NCI-H82 treated with DMSO at 0.1 percent for 48 hours (cell line): ENCODE measurements around the gene PLSCR2.
"Not testable (repeated sequence)": the region's sequence is repeated elsewhere in the genome, so short reads cannot be mapped to it uniquely, and the experiment has no call there.

Experiments used
- DNase-seq: peaks from one replicate; lab custom pipeline; 2025; ENCODE audit not compliant: unreplicated experiment; lab: John Stamatoyannopoulos, UW

The PLSCR2 gene

DNA sequence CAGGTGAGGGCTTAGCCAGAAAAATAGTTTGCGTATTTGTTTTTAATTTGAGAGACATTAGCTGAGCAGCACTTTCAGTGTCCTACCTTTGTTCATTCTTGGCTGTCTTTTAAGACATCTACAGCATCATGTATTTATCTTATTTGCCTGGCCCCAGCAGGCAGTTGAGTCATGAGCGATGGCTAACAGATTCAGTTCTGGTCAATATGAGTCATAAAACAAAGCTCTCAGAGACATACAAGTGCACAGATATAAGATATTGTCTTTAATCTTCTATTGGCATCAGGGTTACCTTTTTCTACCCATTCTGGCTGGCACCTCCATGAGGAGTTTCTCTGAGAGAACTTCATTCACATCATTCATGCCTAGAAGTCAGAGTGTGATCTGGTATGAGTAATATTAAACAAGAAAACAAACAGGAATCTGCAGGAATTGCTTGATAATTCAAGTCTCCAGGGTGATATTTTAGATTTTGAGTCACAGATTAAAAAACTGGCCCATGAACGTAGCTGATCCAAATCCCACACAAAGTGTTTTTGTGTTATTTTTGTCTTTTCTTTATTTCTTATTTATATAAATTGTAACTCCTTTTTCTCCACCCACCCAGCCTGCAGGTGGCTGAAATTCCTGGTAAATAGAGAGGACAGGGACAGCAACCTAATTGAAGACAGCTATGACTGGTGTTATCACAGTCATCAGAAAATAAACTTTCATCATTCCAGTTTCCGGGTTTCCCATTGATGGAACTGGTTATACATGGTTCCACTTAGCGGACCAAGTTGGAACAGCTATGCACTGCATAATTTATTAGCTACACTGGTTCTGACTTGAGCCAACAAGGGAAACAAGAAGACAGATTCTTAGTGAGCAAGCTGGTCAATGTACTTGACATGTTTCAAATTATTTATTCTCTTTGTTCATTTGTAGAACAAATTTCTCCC lies 47.3 kb downstream of the PLSCR2 start:
- no peak for DNase-seq

DNA sequence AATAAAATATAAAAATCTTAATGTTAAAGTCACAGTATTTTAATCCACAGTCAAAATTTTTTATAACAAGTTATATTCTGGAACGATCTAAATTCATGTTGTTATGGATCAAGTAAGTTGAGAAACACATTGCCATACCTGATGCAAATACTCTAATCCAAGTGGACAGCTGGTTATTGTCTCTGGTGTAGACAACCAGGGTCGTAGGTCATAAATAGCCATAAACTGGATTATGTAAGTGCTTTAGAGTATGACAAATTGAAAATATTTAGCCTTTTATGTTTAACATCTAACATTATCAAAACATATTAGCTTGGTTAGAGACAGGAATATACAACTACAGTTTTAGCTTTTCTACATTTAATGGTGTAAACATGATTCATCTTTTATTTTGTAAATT lies 53.0 kb downstream of the PLSCR2 start:
- DNase-seq, result no peak

DNA sequence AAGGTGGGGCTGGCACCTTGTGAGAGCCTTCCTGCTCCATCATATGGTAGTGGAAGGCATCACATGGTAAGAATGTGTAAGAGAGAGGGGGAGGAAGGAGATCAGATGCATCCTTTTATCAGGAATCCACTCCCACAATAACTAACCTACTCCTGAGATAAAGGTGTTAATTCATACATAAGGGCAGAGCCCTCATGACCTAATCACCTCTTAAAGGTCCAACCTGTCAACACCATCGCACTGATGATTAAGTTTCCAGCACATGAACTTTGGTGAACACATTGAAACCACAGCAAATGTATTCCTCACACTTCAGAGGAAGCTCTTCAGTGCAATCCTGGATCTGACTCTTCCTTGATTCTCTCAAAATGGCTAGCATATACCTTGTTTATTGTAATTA lies 55.4 kb downstream of the PLSCR2 start:
- no peak for DNase-seq

DNA sequence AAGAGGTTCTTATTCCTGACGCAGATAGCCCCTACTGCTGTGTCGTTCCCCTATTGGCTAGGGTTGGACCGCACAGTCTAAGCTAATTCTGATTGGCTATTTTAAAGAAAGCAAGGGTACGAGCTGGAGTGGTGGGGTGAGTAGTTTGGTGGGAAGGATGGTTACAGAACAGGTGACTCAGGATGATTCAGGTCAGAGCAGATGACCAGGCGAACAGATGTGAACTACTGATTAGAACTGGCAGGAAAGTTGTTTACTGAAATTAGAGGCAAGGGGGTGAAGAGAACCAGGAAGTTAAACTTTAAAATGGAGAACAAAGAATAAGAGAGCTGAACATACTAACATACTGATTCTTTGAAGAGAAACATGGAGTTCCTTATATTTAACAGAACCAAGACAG lies 56.6 kb downstream of the PLSCR2 start:
- not testable (repeated sequence) for DNase-seq

DNA sequence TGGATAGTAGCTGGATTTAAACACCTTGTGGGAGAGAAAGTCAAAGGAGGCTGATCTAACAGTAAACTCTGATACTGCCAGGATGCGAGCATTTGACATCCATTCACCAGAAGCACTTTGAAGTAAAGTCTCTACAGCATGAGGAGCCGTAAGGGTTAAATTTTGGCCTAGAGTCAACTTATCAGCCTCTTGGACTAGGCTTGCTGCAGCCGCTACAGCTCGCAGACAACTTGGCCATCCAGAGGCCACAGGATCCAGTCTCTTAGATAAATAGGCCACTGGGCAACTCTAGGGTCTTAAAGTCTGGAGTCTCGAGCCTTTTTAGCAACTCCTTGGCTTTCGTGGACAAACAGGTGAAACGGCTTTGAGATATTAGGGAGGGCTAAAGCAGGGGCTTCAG lies 61.4 kb downstream of the PLSCR2 start:
- DNase-seq, result no peak

DNA sequence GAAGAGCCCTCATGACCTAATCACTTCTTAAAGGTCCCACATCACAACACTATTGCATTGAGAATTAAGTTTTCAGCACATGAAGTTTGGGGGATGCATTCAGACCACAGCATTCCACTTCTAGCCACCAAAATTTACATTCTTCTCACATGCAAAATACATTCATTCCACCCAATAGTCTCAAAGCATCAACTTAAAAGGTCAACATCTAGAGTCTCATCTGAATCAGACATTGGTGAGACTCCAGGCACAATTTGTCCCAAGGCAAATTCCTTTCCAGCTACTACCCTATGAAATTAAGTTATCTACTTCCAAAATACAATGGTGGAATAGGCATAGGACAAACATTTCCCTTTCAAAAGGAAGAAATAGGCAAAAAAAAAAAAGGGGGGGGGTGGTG lies 64.9 kb downstream of the PLSCR2 start:
- no peak for DNase-seq

DNA sequence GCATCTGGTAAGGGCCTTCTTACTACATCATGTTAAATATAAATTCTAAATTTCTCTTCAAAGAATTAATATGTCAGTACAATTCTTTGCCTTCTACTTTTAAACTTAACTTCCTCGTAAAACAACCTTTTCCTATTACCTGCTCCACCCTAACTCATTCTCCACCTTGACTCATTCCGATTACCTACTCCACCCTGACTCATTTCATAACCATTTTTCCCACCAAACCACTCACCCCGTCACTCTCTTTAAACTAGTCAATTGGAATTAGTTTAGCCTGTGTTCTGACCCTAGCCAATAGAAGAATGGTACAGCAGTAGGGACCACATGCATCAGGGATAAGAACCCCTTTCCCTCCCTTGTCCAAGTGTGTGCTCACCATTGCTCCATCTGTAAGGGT lies 65.6 kb downstream of the PLSCR2 start:
- no peak for DNase-seq

DNA sequence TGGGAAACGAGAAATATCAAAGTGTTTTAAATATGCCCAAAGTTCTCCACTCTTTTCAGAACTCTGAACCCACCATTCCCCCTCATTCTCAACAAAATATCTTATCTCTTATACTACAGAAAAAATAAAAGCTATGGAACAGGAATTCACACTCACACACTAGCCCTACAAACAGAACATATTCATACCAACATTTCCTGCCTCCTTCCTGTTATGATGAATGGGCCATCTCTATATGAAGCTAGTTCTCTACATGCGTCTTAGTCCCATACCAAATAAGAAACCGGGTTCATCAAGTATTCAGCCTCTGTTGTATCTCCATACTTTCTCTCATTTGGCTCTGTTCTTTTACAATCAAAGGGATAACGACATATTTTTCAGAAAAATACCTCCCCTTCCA lies 72.6 kb downstream of the PLSCR2 start:
- no peak for DNase-seq

DNA sequence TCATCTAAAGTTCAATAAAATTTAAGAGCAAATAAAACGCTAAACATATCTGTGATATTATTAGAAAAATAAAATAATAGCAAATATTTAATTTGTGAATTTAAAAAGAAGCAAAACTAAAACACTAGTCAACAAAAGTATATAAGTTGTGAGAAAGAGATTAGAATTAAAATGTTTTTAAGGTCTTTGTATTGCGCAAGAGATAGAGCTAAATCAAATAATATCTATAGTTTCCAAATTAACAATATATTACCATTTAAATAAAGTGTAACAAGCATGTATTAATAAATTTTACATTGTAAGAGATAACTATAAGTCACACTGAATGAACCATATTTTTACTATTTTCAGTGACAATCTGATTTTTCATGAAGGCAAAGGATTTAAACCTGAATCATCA lies 74.2 kb downstream of the PLSCR2 start:
- DNase-seq, result no peak

DNA sequence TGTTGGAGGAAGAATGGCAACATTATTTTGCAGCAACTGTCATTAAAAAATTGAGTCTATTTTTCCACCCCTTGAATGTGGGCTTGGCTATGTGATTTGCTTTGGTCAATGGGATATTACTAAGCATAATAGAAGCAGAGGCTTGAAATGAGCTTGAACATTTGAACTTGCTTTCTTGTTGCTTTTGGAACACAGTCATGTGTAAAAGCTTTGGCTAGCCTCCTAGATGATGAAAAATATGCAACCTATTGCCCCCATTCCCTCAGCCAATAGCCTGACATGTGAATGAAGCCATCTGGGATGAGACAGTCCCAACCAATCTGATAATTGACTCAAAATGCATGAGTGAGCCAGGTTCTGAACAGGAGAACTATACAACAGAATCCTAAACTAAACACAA lies 78.4 kb downstream of the PLSCR2 start:
- no peak for DNase-seq

DNA sequence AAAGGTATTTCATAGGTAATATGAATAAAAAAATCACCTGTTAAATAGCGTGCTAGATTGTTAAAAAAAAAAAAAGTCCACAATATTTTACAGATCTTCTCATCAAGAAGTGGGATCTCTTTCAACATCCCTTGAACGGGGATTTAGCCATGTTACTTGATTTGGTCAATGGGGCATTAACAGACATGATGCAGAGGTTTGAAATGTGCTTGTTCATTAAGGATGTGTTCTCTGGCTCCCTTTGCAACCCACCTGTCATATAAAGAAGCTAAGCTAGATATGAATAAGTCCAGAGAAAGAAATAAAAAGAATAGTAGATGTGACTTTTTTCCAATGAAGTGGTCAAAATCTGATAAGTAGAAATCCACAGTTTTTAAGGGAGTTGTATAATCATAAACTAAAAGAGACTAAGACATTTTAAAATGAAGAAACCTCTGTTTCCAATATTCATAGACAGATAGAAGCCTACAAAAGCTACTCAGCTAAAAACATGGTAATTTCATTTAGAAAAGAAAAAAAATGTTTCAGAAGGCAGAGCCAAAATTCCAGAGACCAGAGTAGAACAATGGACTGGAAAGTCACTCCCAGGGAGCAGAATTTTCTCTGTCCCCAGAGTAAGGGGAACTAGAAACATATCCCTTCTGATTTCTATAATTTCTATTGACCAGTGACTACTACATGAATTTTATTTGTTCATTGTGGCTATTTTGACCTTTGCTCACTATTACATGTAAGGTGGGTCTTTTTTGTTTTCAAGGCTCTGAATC lies 79.2 kb downstream of the PLSCR2 start:
- DNase-seq, result no peak

DNA sequence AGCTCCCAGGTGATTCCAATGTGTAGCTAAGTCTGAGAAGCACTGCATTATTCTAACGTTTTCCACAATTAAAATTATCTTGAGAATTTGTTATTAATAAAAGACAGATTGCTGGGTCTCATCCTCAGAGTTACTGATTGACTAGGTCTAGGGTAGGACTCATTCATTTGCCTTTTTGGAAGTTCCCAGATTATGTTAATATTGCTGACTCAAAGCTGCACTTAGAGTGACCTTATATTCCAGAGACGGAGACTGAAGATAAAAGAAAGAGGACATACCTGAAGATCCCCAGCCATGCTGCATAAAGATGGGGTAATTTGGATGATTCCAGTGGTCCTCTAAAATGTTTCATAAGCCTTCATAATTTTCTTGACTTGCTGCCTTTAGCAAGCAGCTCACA lies 81.8 kb downstream of the PLSCR2 start:
- no peak for DNase-seq

DNA sequence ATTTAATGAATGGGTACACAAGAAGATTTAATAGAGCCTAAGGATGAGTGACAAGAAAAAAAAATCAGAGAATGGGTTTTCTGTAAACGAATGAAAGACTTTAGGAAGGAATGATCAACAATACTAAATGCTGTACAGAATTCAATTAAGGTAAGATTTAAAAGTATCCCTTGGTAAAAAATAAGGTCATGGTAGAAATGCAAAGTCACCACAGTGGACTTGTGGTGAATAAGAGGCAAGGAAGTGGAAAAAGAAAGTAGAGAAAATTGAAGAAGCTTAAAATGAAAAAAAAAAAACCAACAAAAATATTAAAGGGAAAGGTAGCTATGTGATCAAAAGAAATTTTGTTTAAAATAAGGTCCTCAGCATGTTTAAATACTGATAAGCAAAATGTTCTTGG lies 82.4 kb downstream of the PLSCR2 start:
- DNase-seq, result no peak

DNA sequence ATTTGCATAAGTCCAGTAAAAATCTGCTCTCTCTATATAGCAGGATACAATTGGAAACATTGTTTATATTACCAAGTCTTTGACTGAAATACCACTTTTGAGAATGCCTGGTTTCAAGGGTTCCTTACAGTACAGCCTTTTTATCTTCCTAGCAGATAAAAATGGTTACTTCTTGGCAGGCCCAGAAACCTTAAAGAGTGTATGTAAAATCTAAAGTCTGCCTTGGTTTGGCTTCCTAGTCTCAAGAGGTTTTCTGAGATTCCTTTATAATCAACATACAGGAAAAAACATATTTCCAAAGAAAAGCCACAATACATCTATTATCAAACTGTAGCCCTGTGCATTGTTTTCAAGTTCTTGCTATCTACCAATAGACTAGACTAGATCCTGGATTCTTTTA lies 84.6 kb downstream of the PLSCR2 start:
- DNase-seq, result no peak
